HFF-Myc (cell line): ENCODE measurements around the gene ENTPD1.

Source experiments
- DNase-seq: peaks from one replicate; pipeline ENCODE4 v3.0.0-alpha.2; 2011; ENCODE audit warnings: low read depth; ENCODE audit errors: extremely low read depth
- H3K4me3 ChIP-seq: replicated peaks from 2 replicates; pipeline ENCODE4 v1.5.1; 2011; ENCODE audit warnings: low read depth, mild to moderate bottlenecking, control low read depth, low read length
- CTCF ChIP-seq: IDR thresholded peaks from 2 replicates; pipeline ENCODE4 v1.5.1; 2012; ENCODE audit warnings: mild to moderate bottlenecking, low read depth, low read length, control low read depth; ENCODE audit errors: missing control alignments

The ENTPD1 gene

GRCh38 chr10:95864906-95865813, 109.2 kb downstream of the ENTPD1 start:
- DNase-seq = peak; percentile 48
- peak; percentile 80 for TF ChIP-seq CTCF
- H3K4me3 ChIP-seq = no peak overlapping the region

GRCh38 chr10:95865814-95866466, 110.0 kb downstream of the ENTPD1 start:
- no peak for TF ChIP-seq CTCF
- H3K4me3 ChIP-seq = no peak overlapping the region
- no peak for DNase-seq

GRCh38 chr10:95866467-95866842, 110.5 kb downstream of the ENTPD1 start:
- DNase-seq = no peak
- TF ChIP-seq CTCF = no peak
- no peak overlapping the region for H3K4me3 ChIP-seq

GRCh38 chr10:95867866-95868265, 111.9 kb downstream of the ENTPD1 start:
- TF ChIP-seq CTCF = no peak
- no peak overlapping the region for H3K4me3 ChIP-seq
- DNase-seq = no peak

GRCh38 chr10:95872158-95872711, 116.3 kb downstream of the ENTPD1 start:
- TF ChIP-seq CTCF = no peak
- H3K4me3 ChIP-seq = no peak overlapping the region
- no peak for DNase-seq

GRCh38 chr10:95873139-95873538, 117.2 kb downstream of the ENTPD1 start:
- no peak for TF ChIP-seq CTCF
- DNase-seq = no peak
- no peak overlapping the region for H3K4me3 ChIP-seq
